Liver (tissue), 9 donors: Measurements from ENCODE around the gene SMYD3. TPM values are rescaled to one million over a fixed set of nuclear protein-coding genes. Genes with fewer than 3 reads are reported as not detected.

ENCODE experiments used
- DNase-seq: peaks from one replicate; pipeline ENCODE4 v3.0.0-alpha.2; 2017; ENCODE audit warnings: low spot score
- H3K27ac ChIP-seq, 2 donors: one replicate each; pipeline ENCODE4 v1.7.0; 2013; ENCODE audit warnings: inconsistent platforms in 2 of 2, low read length in 2 of 2, control low read depth in 1 of 2, low read depth in 1 of 2, mild to moderate bottlenecking in 1 of 2
- H3K27me3 ChIP-seq, 4 donors: one replicate each; pipeline versions ENCODE4 v1.6.1 to v1.7.0; 2013; ENCODE audit warnings: low read length in 3 of 4, inconsistent platforms in 1 of 4, mild to moderate bottlenecking in 1 of 4, moderate library complexity in 1 of 4; ENCODE audit not compliant: control insufficient read depth in 4 of 4, insufficient read depth in 4 of 4
- H3K36me3 ChIP-seq, 4 donors: one replicate each; pipeline versions ENCODE4 v1.6.1 to v1.7.0; 2013; ENCODE audit warnings: low read length in 3 of 4, mild to moderate bottlenecking in 3 of 4, low read depth in 1 of 4, moderate library complexity in 1 of 4; ENCODE audit not compliant: control insufficient read depth in 4 of 4, insufficient read depth in 3 of 4
- H3K4me1 ChIP-seq, 4 donors: one replicate each; pipeline versions ENCODE4 v1.6.1 to v1.7.0; 2013; ENCODE audit warnings: low read length in 3 of 4, mild to moderate bottlenecking in 3 of 4, moderate library complexity in 1 of 4; ENCODE audit not compliant: control insufficient read depth in 4 of 4, insufficient read depth in 4 of 4
- H3K4me3 ChIP-seq, 3 donors: one replicate each; pipeline versions ENCODE4 v1.6.1 to v1.7.0; 2013; ENCODE audit warnings: low read length in 3 of 3, control low read depth in 1 of 3, low read depth in 1 of 3, mild to moderate bottlenecking in 1 of 3
- H3K9ac ChIP-seq, 2 donors: one replicate each; pipeline ENCODE4 v1.7.0; 2013; ENCODE audit warnings: low read length in 2 of 2, mild to moderate bottlenecking in 2 of 2, moderate library complexity in 2 of 2, control low read depth in 1 of 2, low read depth in 1 of 2
- H3K9me3 ChIP-seq, 4 donors: one replicate each; pipeline versions ENCODE4 v1.6.1 to v1.7.0; 2013; ENCODE audit warnings: low read length in 3 of 4; ENCODE audit not compliant: control insufficient read depth in 4 of 4
- ATF3 ChIP-seq: IDR thresholded peaks from 2 replicates; pipeline ENCODE4 v1.6.1; 2016; ENCODE audit warnings: antibody characterized with exemption
- CTCF ChIP-seq: fragments of 150-350 bp; IDR thresholded peaks from 2 replicates; pipeline ENCODE4 v1.5.1; 2017; ENCODE audit warnings: improper control_type of control experiment, low read depth, low read length; ENCODE audit not compliant: missing input control
- EGR1 ChIP-seq, 2 donors: IDR thresholded peaks; 2 replicates each; pipeline ENCODE4 v1.6.1; 2016 to 2018; ENCODE audit warnings: antibody characterized with exemption in 2 of 2, low read depth in 2 of 2
- FOXA1 ChIP-seq: IDR thresholded peaks from 2 replicates; pipeline ENCODE4 v1.6.1; 2016; ENCODE audit warnings: antibody characterized with exemption
- FOXA2 ChIP-seq: IDR thresholded peaks from 2 replicates; pipeline ENCODE4 v1.6.1; 2016; ENCODE audit warnings: antibody characterized with exemption
- GABPA ChIP-seq, 2 donors: IDR thresholded peaks in 1 of 2; conservative IDR thresholded peaks in 1 of 2; 2 replicates each; pipeline ENCODE4 v1.6.1; 2016; ENCODE audit warnings: antibody characterized with exemption in 2 of 2, mild to moderate bottlenecking in 1 of 2, moderate library complexity in 1 of 2
- HNF4A ChIP-seq, 2 donors: conservative IDR thresholded peaks; 2 replicates each; pipeline ENCODE4 v1.6.1; 2016; ENCODE audit warnings: antibody characterized with exemption in 2 of 2, mild to moderate bottlenecking in 2 of 2
- HNF4G ChIP-seq: IDR thresholded peaks from 2 replicates; pipeline ENCODE4 v1.6.1; 2016; ENCODE audit warnings: antibody characterized with exemption
- JUND ChIP-seq, 2 donors: IDR thresholded peaks; 2 replicates each; pipeline ENCODE4 v1.6.1; 2016; ENCODE audit warnings: antibody characterized with exemption in 2 of 2
- MAX ChIP-seq: IDR thresholded peaks from 2 replicates; pipeline ENCODE4 v1.6.1; 2016; ENCODE audit warnings: antibody characterized with exemption
- NR2F2 ChIP-seq: IDR thresholded peaks from 2 replicates; pipeline ENCODE4 v1.6.1; 2016; ENCODE audit warnings: antibody characterized with exemption
- RAD21 ChIP-seq, 2 donors: IDR thresholded peaks; 2 replicates each; pipeline ENCODE4 v1.6.1; 2016; ENCODE audit warnings: antibody characterized with exemption in 2 of 2, mild to moderate bottlenecking in 2 of 2
- REST ChIP-seq: IDR thresholded peaks from 2 replicates; pipeline ENCODE4 v1.6.1; 2016; ENCODE audit warnings: antibody characterized with exemption, mild to moderate bottlenecking
- RXRA ChIP-seq, 2 donors: IDR thresholded peaks; 2 replicates each; pipeline ENCODE4 v1.6.1; 2017 to 2018; ENCODE audit warnings: antibody characterized with exemption in 2 of 2, mild to moderate bottlenecking in 1 of 2
- SP1 ChIP-seq: IDR thresholded peaks from 2 replicates; pipeline ENCODE4 v1.6.1; 2018; ENCODE audit warnings: antibody characterized with exemption, mild to moderate bottlenecking
- TAF1 ChIP-seq: conservative IDR thresholded peaks from 2 replicates; pipeline ENCODE4 v1.6.1; 2016; ENCODE audit warnings: antibody characterized with exemption, mild to moderate bottlenecking
- YY1 ChIP-seq: IDR thresholded peaks from 2 replicates; pipeline ENCODE4 v1.6.1; 2016; ENCODE audit warnings: antibody characterized with exemption, mild to moderate bottlenecking
- ZBTB33 ChIP-seq: IDR thresholded peaks from 2 replicates; pipeline ENCODE4 v1.6.1; 2016; ENCODE audit warnings: antibody characterized with exemption
- WGBS: extraction: QIAGEN DNeasy Blood & Tissue Kit; methylation state at CpG from one replicate; pipeline ENCODE4 v1.1.7; 2013; 5-methylcytosine and 5-hydroxymethylcytosine counted together
- polyA plus RNA-seq, 2 donors: library from polyadenylated mRNA; stranded (reverse) in 1 of 2; unstranded in 1 of 2; fragments of 200-250 nt in 1 of 2; fragments of >200 nt in 1 of 2; fragmentation: Nextera tagmentation in 1 of 2; extraction: Ambion mirVana in 1 of 2; gene quantifications; one replicate each; pipeline versions ENCODE4 v1.2.1 to v1.2.3, GENCODE V29; 2013 to 2015
- total RNA-seq, 2 donors: library from RNA; depleted of rRNA; stranded (reverse); fragments of >200 nt; gene quantifications; one replicate each; pipeline ENCODE4 v1.2.3, GENCODE V29; 2014
- donor health status: healthy.
- donor health status: healthy.
- donor health status: healthy.
- donor health status: healthy.
- donor health status: healthy.

Gene SMYD3
- total and polyA plus RNA-seq, 4 donors, result 3.1 to 9.1 (median 8.0) TPM

- TF ChIP-seq TAF1 (no peak), EGR1 (IDR thresholded peaks at IDR 0.05; ENCODE audit: low read depth in 2 of 2) (no peak), YY1 (no peak), FOXA1 (no peak), MAX (no peak)
Measured at GRCh38 chr1:246462986-246463385, 44.1 kb downstream of the SMYD3 start (continued).

GRCh38 chr1:246460406-246460805 is 46.7 kb downstream of the SMYD3 start:
- 96% methylated on average over 1 of the region's 1 CpG for WGBS
- H3K9me3 ChIP-seq, result no peaks in the 10 kb centered on the region
- no peaks in the 10 kb centered on the region for H3K27me3 ChIP-seq
- no peaks in the 10 kb centered on the region for H3K36me3 ChIP-seq
- no peak overlapping the region for H3K9ac ChIP-seq
- H3K27ac ChIP-seq, result no peak overlapping the region
- H3K4me1 ChIP-seq, result no peaks in the 10 kb centered on the region
- no peak overlapping the region for H3K4me3 ChIP-seq
- TF ChIP-seq ATF3, result no peak
- no peak for TF ChIP-seq HNF4A (conservative IDR thresholded peaks at IDR 0.05)
- TF ChIP-seq JUND (IDR thresholded peaks at IDR 0.05), result no peak
- TF ChIP-seq REST, result no peak
- no peak for TF ChIP-seq RAD21 (IDR thresholded peaks at IDR 0.05)
- no peak for TF ChIP-seq FOXA2
- no peak for TF ChIP-seq TAF1
- TF ChIP-seq NR2F2, result no peak
- no peak for TF ChIP-seq HNF4G
- TF ChIP-seq CTCF, result no peak
- no peak for TF ChIP-seq MAX
- no peak for TF ChIP-seq FOXA1
- no peak for TF ChIP-seq YY1
- TF ChIP-seq SP1, result no peak
- no peak for TF ChIP-seq ZBTB33
- no peak for TF ChIP-seq EGR1 (IDR thresholded peaks at IDR 0.05; ENCODE audit: low read depth in 2 of 2)
- no peak for TF ChIP-seq GABPA (IDR thresholded peaks at IDR 0.05 in 1 of 2, conservative IDR thresholded peaks at IDR 0.05 in 1 of 2)
- TF ChIP-seq RXRA (IDR thresholded peaks at IDR 0.05), result no peak
- no peak for DNase-seq
